Measurements from ENCODE around the gene OR2M4. TPM values are rescaled to one million over a fixed set of nuclear protein-coding genes. Genes with fewer than 3 reads are reported as not detected.

OR2M4 gene
- total and polyA plus RNA-seq, 2 donors (not counting 3 experiments of a cell fraction or from before 2014, with no cell fraction given) = not detected

DNA sequence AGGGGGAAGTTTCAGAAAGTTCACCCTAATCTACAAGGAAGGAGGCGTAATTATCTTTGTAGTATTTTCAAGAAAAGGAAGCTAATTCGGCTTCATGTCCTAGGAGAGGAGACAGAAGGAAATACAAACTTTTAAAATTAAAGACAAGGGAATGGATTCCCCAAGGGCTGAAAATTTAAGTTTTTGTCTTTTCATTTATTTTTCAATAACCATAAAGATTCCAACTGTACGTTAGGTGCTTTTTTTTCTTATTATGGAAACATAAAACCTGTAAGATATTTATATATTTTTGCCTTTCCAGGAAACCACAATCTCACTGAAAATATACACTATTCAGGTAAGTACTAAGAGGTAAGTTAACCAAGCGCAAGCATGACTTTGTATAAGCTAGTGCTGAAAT is 34.3 kb upstream of the OR2M4 start, which contains the start of gene OR2M3:
OR2M3 (plus strand) TSS at position 301 of the 400 bp plus-strand sequence. CDS start 5,803 bp downstream, outside the sequence.
- H3K79me2 ChIP-seq (ENCODE audit: control insufficient read depth, insufficient read depth, low read length) = no peaks in the 10 kb centered on the region
- dilution Hi-C loops (cut with MboI; ENCODE audit: extremely low pct_ligation_motif_present, low sequenced_read_pairs) (no loop called here), intact Hi-C loops (cut with micrococcal nuclease) (no loop called here)
- no peak for TF ChIP-seq FOS (IDR thresholded peaks at IDR 0.05; ENCODE audit: borderline replicate concordance, insufficient read depth, low read length)
- TF ChIP-seq POLR2AphosphoS5 (IDR thresholded peaks at IDR 0.05; ENCODE audit: insufficient read depth, low read depth, low read length) = no peak
- no peak for TF ChIP-seq POLR2A (IDR thresholded peaks at IDR 0.05; ENCODE audit: low read depth, low read length)
- no peak for TF ChIP-seq JUN (IDR thresholded peaks at IDR 0.05; ENCODE audit: borderline replicate concordance, insufficient read depth, insufficient read length, low read depth)
- no peak for TF ChIP-seq MYC (IDR thresholded peaks at IDR 0.05; ENCODE audit: low read depth, low read length)
- no peak for TF ChIP-seq EZH2 (IDR thresholded peaks at IDR 0.05; ENCODE audit: borderline replicate concordance, low read depth, low read length, severe bottlenecking)
- TF ChIP-seq, protein P1, sequence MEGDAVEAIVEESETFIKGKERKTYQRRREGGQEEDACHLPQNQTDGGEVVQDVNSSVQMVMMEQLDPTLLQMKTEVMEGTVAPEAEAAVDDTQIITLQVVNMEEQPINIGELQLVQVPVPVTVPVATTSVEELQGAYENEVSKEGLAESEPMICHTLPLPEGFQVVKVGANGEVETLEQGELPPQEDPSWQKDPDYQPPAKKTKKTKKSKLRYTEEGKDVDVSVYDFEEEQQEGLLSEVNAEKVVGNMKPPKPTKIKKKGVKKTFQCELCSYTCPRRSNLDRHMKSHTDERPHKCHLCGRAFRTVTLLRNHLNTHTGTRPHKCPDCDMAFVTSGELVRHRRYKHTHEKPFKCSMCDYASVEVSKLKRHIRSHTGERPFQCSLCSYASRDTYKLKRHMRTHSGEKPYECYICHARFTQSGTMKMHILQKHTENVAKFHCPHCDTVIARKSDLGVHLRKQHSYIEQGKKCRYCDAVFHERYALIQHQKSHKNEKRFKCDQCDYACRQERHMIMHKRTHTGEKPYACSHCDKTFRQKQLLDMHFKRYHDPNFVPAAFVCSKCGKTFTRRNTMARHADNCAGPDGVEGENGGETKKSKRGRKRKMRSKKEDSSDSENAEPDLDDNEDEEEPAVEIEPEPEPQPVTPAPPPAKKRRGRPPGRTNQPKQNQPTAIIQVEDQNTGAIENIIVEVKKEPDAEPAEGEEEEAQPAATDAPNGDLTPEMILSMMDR (IDR thresholded peaks at IDR 0.05; ENCODE audit: extremely low read depth in 1 of 2, insufficient read depth in 1 of 2, low read depth in 1 of 2, low read length in 2 of 2) = no peak
- TF ChIP-seq, protein P2, sequence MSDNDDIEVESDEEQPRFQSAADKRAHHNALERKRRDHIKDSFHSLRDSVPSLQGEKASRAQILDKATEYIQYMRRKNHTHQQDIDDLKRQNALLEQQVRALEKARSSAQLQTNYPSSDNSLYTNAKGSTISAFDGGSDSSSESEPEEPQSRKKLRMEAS (IDR thresholded peaks at IDR 0.05; ENCODE audit: insufficient read depth, insufficient read length) = no peak
- TF ChIP-seq GATA2 (IDR thresholded peaks at IDR 0.05; ENCODE audit: insufficient read depth, insufficient read length, low read depth, low read length) = no peak
- no peak within 1 kb of the TSS for H3K4me2 ChIP-seq (ENCODE audit: insufficient read depth, low read length)
- POLR2A ChIA-PET = no interaction called here
- BruUV-seq (replicated peaks) = no TSS peak
- no peaks in the 10 kb centered on the region for H4K20me1 ChIP-seq (replicated peaks; ENCODE audit: control insufficient read depth, extremely low read depth, insufficient read depth, low read length)
- DNase-seq (ENCODE audit: low read depth, low spot score) = no peak
- H2AFZ ChIP-seq (ENCODE audit: low read depth, low read length) = no peak within 1 kb of the TSS
- H3K9me1 ChIP-seq (replicated peaks; ENCODE audit: control insufficient read depth, extremely low read depth, insufficient read depth, low read length) = no peaks in the 10 kb centered on the region
- CTCF ChIA-PET = no interaction called here
- H3K4me3 ChIP-seq (replicated peaks in 1 of 3; ENCODE audit: insufficient read depth in 1 of 3, low read depth in 1 of 3, low read length in 3 of 3) = no peak within 1 kb of the TSS
- no peaks in the 10 kb centered on the region for H3K36me3 ChIP-seq (ENCODE audit: control insufficient read depth in 2 of 2, extremely low read depth in 1 of 2, insufficient read depth in 2 of 2, low read length in 2 of 2)
- H3K9me3 ChIP-seq (replicated peaks; ENCODE audit: control insufficient read depth, insufficient read depth, low read length) = no peaks in the 10 kb centered on the region
- no peaks in the 10 kb centered on the region for H3K4me1 ChIP-seq (ENCODE audit: control insufficient read depth, extremely low read depth, insufficient read depth, low read length)
- H3K27ac ChIP-seq (ENCODE audit: insufficient read depth, low read depth, low read length) = no peak within 1 kb of the TSS
- H3K27me3 ChIP-seq (ENCODE audit: control insufficient read depth in 2 of 2, insufficient read depth in 2 of 2, low read length in 2 of 2) = no peaks in the 10 kb centered on the region
- FAIRE-seq = no peak
- H3K9ac ChIP-seq (replicated peaks; ENCODE audit: extremely low read depth, insufficient read depth, low read length) = no peak within 1 kb of the TSS

Data from endothelial cell of umbilical vein (primary cell).